H9 (cell line): ENCODE measurements around the gene CUL2. TPM values are rescaled to one million over a fixed set of nuclear protein-coding genes. Genes with fewer than 3 reads are reported as not detected.

Experiments
- DNase-seq: peaks from one replicate; pipeline ENCODE4 v3.0.0-alpha.2; 2017
- H2AFZ ChIP-seq: one replicate; pipeline ENCODE4 v1.6.1; 2013; ENCODE audit warnings: mild to moderate bottlenecking, low read length, control low read depth, moderate library complexity
- H2AK5ac ChIP-seq: 2 replicates; pipeline ENCODE4 v1.6.1; 2013; ENCODE audit warnings: low read length, control low read depth, mixed read lengths; ENCODE audit not compliant: insufficient read length
- H2BK120ac ChIP-seq: one replicate; pipeline ENCODE4 v1.6.1; 2013; ENCODE audit warnings: low read depth, mild to moderate bottlenecking, low read length, control low read depth, inconsistent platforms; ENCODE audit not compliant: poor library complexity, severe bottlenecking
- H2BK12ac ChIP-seq: 2 replicates; pipeline ENCODE4 v1.6.1; 2013; ENCODE audit warnings: low read length, control low read depth, mixed read lengths, low read depth; ENCODE audit not compliant: insufficient read length
- H2BK15ac ChIP-seq: 2 replicates; pipeline ENCODE4 v1.6.1; 2013; ENCODE audit warnings: low read depth, low read length, control low read depth
- H2BK20ac ChIP-seq: one replicate; pipeline ENCODE4 v1.6.1; 2013; ENCODE audit warnings: low read depth, mild to moderate bottlenecking, low read length, control low read depth, inconsistent platforms; ENCODE audit not compliant: poor library complexity, severe bottlenecking
- H2BK5ac ChIP-seq: 2 replicates; pipeline ENCODE4 v1.6.1; 2013; ENCODE audit warnings: low read length, control low read depth, mixed read lengths; ENCODE audit not compliant: insufficient read length
- H3K14ac ChIP-seq: 2 replicates; pipeline ENCODE4 v1.6.1; 2013; ENCODE audit warnings: low read length, control low read depth; ENCODE audit not compliant: insufficient read depth
- H3K18ac ChIP-seq: 2 replicates; pipeline ENCODE4 v1.6.1; 2013; ENCODE audit warnings: low read depth, mild to moderate bottlenecking, mixed read lengths, low read length, control low read depth; ENCODE audit not compliant: insufficient read length
- H3K23ac ChIP-seq: 2 replicates; pipeline ENCODE4 v1.6.1; 2013; ENCODE audit warnings: low read length, control low read depth, mixed read lengths, low read depth; ENCODE audit not compliant: insufficient read length
- H3K23me2 ChIP-seq: 2 replicates; pipeline ENCODE4 v1.6.1; 2013; ENCODE audit warnings: low read depth, mild to moderate bottlenecking, mixed read lengths, low read length, control low read depth; ENCODE audit not compliant: insufficient read length, poor library complexity, severe bottlenecking
- H3K27ac ChIP-seq: 2 replicates; pipeline ENCODE4 v1.5.1; 2013; ENCODE audit warnings: low read length, control low read depth, mixed read lengths, low read depth; ENCODE audit not compliant: insufficient read length
- H3K27me3 ChIP-seq: 2 replicates; pipeline ENCODE4 v1.6.1; 2013; ENCODE audit warnings: low read length, control low read depth, inconsistent platforms; ENCODE audit not compliant: insufficient read depth
- H3K4ac ChIP-seq: 2 replicates; pipeline ENCODE4 v1.6.1; 2013; ENCODE audit warnings: low read depth, mild to moderate bottlenecking, control low read depth, inconsistent platforms, low read length, moderate library complexity
- H3K4me1 ChIP-seq: 2 replicates; pipeline ENCODE4 v1.6.1; 2013; ENCODE audit warnings: low read length, control low read depth, inconsistent platforms; ENCODE audit not compliant: insufficient read depth
- H3K4me2 ChIP-seq: 2 replicates; pipeline ENCODE4 v1.6.1; 2013; ENCODE audit warnings: low read length, control low read depth, mixed read lengths; ENCODE audit not compliant: insufficient read length, insufficient read depth
- H3K56ac ChIP-seq: 2 replicates; pipeline ENCODE4 v1.6.1; 2013; ENCODE audit warnings: low read depth, mild to moderate bottlenecking, mixed read lengths, low read length, control low read depth; ENCODE audit not compliant: insufficient read length
- H3K79me1 ChIP-seq: 2 replicates; pipeline ENCODE4 v1.6.1; 2013; ENCODE audit warnings: low read depth, mild to moderate bottlenecking, moderate library complexity, low read length, control low read depth, inconsistent platforms; ENCODE audit not compliant: insufficient read depth, poor library complexity, severe bottlenecking
- H3K79me2 ChIP-seq: 2 replicates; pipeline ENCODE4 v1.6.1; 2013; ENCODE audit warnings: low read length, control low read depth, inconsistent platforms; ENCODE audit not compliant: insufficient read depth
- H3K9ac ChIP-seq: 2 replicates; pipeline ENCODE4 v1.6.1; 2013; ENCODE audit warnings: low read length, control low read depth, mixed read lengths; ENCODE audit not compliant: insufficient read length; ENCODE audit errors: extremely low read depth
- H3K9me3 ChIP-seq: one replicate; pipeline ENCODE4 v1.6.1; 2013; ENCODE audit warnings: low read depth, low read length, inconsistent platforms; ENCODE audit not compliant: control insufficient read depth
- H3T11ph ChIP-seq: one replicate; pipeline ENCODE4 v1.6.1; 2013; ENCODE audit warnings: mild to moderate bottlenecking, low read length, control low read depth, inconsistent platforms
- H4K20me1 ChIP-seq: one replicate; pipeline ENCODE4 v1.6.1; 2013; ENCODE audit not compliant: control insufficient read depth, insufficient read length, insufficient read depth
- H4K5ac ChIP-seq: 2 replicates; pipeline ENCODE4 v1.6.1; 2013; ENCODE audit warnings: low read depth, mild to moderate bottlenecking, mixed read lengths, low read length, control low read depth; ENCODE audit not compliant: insufficient read length
- H4K8ac ChIP-seq: replicated peaks from 2 replicates; pipeline ENCODE4 v1.6.1; 2013; ENCODE audit warnings: low read length, control low read depth, mixed read lengths, low read depth; ENCODE audit not compliant: insufficient read length
- H4K91ac ChIP-seq: 2 replicates; pipeline ENCODE4 v1.6.1; 2013; ENCODE audit warnings: low read depth, mild to moderate bottlenecking, moderate library complexity, mixed read lengths, low read length, control low read depth; ENCODE audit not compliant: insufficient read length
- H3K27ac Mint-ChIP-seq, 3 experiments: 2 replicates in 2 of 3; 3 replicates in 1 of 3; pipeline ENCODE4 v1.8.0; 2020 to 2021; ENCODE audit warnings: mixed read lengths in 3 of 3, mild to moderate bottlenecking in 1 of 3, moderate library complexity in 1 of 3
- H3K27me3 Mint-ChIP-seq: 2 replicates; pipeline ENCODE4 v1.8.0; 2021; ENCODE audit warnings: low read depth, mild to moderate bottlenecking, moderate library complexity, mixed read lengths
- H3K36me3 Mint-ChIP-seq, 3 experiments: 2 replicates in 2 of 3; 3 replicates in 1 of 3; pipeline ENCODE4 v1.8.0; 2020 to 2021; ENCODE audit warnings: low read depth in 3 of 3, mixed read lengths in 3 of 3; ENCODE audit not compliant: insufficient read depth in 1 of 3
- H3K4me1 Mint-ChIP-seq, 2 experiments: 2 replicates each; pipeline ENCODE4 v1.8.0; 2020; ENCODE audit warnings: mixed read lengths in 2 of 2
- H3K4me3 Mint-ChIP-seq, 2 experiments: 2 replicates in 1 of 2; 3 replicates in 1 of 2; pipeline ENCODE4 v1.8.0; 2020 to 2021; ENCODE audit warnings: mild to moderate bottlenecking in 2 of 2, mixed read lengths in 2 of 2, moderate library complexity in 1 of 2
- H3K9me3 Mint-ChIP-seq, 2 experiments: 2 replicates in 1 of 2; 3 replicates in 1 of 2; pipeline ENCODE4 v1.8.0; 2020; ENCODE audit warnings: mild to moderate bottlenecking in 2 of 2, mixed read lengths in 2 of 2, moderate library complexity in 1 of 2
- WGBS: extraction: QIAGEN DNeasy Blood & Tissue Kit; methylation state at CpG from one replicate; pipeline ENCODE4 v1.1.7; 2013; ENCODE audit warnings: missing lambda C conversion rate, low lambda C conversion rate, mixed read lengths; ENCODE audit not compliant: insufficient read length; ENCODE audit errors: extremely low coverage; 5-methylcytosine and 5-hydroxymethylcytosine counted together
- total RNA-seq: library from RNA; stranded (reverse); gene quantifications from 2 replicates; pipeline ENCODE4 v1.2.1, GENCODE V29; 2021
- TF ChIP-seq, protein P1 (sequence below): fragments of 200-600 bp; sonication (generic); conservative IDR thresholded peaks from 3 replicates; pipeline ENCODE4 v1.8.0; 2021; ENCODE audit warnings: antibody characterized with exemption, mild to moderate bottlenecking

Gene CUL2
- total RNA-seq, 1 experiment from 2014 or later, result 43.3 TPM

DNA sequence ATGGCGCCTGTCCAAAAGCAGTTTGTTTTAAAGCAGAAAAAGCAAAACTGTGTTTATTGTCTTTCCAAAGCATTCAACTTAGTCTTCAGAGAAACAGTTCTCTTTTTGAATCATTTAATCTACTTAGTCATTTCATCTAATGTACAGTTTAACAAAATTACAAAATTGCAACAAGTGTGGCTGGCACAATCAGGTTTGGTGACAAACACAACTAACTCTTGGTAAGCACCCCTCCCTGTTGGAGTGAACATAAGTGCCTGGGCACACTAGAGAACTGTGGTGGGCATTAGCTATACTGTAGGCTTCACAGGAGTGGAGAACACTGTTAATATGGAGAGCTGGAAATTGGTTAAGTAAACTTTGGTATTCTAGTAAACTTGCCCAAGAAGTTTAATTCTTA lies 43.4 kb upstream of the CUL2 start:
- no peaks in the 10 kb centered on the region for H4K20me1 ChIP-seq
- no peaks in the 10 kb centered on the region for H3K9me3 ChIP-seq
- no peak overlapping the region for H4K8ac ChIP-seq
- no peak overlapping the region for H2AFZ ChIP-seq
- Mint-ChIP-seq H3K27me3 (no peaks in the 10 kb centered on the region), H3K4me3 (no peak overlapping the region), H3K36me3 (peaks cover 0 to 1% (median 0%) of the 10 kb centered on the region in 3 experiments; a peak in 1 of 7 replicates), H3K9me3 (no peaks in the 10 kb centered on the region), H3K4me1 (peaks cover 11 to 18% of the 10 kb centered on the region in 2 experiments; a peak in 3 of 4 replicates), H3K27ac (no peak overlapping the region; a peak in 1 of 7 replicates)
- H3K27ac ChIP-seq, result no peak overlapping the region
- H4K5ac ChIP-seq, result no peak overlapping the region
- no peak overlapping the region for H4K91ac ChIP-seq
- H2BK5ac ChIP-seq, result no peak overlapping the region
- no peak overlapping the region for H3K14ac ChIP-seq
- no peak overlapping the region for H2BK12ac ChIP-seq
- H3K56ac ChIP-seq, result no peak overlapping the region
- no peak overlapping the region for H3K9ac ChIP-seq
- no peak overlapping the region for H2AK5ac ChIP-seq
- H3K18ac ChIP-seq, result no peak overlapping the region
- H3K27me3 ChIP-seq, result no peaks in the 10 kb centered on the region
- no peak overlapping the region for H2BK15ac ChIP-seq
- no peak overlapping the region for H3K23ac ChIP-seq
- DNase-seq, result no peak
- H3K4me1 ChIP-seq, result no peaks in the 10 kb centered on the region
- TF ChIP-seq, protein P1, sequence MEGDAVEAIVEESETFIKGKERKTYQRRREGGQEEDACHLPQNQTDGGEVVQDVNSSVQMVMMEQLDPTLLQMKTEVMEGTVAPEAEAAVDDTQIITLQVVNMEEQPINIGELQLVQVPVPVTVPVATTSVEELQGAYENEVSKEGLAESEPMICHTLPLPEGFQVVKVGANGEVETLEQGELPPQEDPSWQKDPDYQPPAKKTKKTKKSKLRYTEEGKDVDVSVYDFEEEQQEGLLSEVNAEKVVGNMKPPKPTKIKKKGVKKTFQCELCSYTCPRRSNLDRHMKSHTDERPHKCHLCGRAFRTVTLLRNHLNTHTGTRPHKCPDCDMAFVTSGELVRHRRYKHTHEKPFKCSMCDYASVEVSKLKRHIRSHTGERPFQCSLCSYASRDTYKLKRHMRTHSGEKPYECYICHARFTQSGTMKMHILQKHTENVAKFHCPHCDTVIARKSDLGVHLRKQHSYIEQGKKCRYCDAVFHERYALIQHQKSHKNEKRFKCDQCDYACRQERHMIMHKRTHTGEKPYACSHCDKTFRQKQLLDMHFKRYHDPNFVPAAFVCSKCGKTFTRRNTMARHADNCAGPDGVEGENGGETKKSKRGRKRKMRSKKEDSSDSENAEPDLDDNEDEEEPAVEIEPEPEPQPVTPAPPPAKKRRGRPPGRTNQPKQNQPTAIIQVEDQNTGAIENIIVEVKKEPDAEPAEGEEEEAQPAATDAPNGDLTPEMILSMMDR, result no peak
- no peaks in the 10 kb centered on the region for H3K23me2 ChIP-seq
- no peak overlapping the region for H2BK20ac ChIP-seq
- no peak overlapping the region for H3K4me2 ChIP-seq
- H3K79me1 ChIP-seq, result no peaks in the 10 kb centered on the region
- H2BK120ac ChIP-seq, result no peak overlapping the region
- WGBS, result no CpG with 5 or more reads among the region's 1 CpG
- H3T11ph ChIP-seq, result no peak overlapping the region
- H3K4ac ChIP-seq, result no peak overlapping the region
- peaks cover 1% of the 10 kb centered on the region; the same call in 1 of the 2 replicates for H3K79me2 ChIP-seq
